Endothelial cell of umbilical vein (primary cell): ENCODE results near the gene ARL4C.

Experiments used
- TF ChIP-seq, protein P1 (sequence below), 2 donors: IDR thresholded peaks; 1 replicate in 1 of 2; 2 replicates in 1 of 2; pipeline ENCODE4 v1.5.1; 2011; ENCODE audit warnings: low read length in 2 of 2, mild to moderate bottlenecking in 2 of 2, moderate library complexity in 2 of 2, control low read depth in 1 of 2, inconsistent platforms in 1 of 2, low read depth in 1 of 2; ENCODE audit not compliant: insufficient read depth in 1 of 2; ENCODE audit errors: extremely low read depth in 1 of 2
- TF ChIP-seq, protein P2 (sequence below): IDR thresholded peaks from 2 replicates; pipeline ENCODE4 v1.6.1; 2011; ENCODE audit not compliant: insufficient read depth, insufficient read length

DNA sequence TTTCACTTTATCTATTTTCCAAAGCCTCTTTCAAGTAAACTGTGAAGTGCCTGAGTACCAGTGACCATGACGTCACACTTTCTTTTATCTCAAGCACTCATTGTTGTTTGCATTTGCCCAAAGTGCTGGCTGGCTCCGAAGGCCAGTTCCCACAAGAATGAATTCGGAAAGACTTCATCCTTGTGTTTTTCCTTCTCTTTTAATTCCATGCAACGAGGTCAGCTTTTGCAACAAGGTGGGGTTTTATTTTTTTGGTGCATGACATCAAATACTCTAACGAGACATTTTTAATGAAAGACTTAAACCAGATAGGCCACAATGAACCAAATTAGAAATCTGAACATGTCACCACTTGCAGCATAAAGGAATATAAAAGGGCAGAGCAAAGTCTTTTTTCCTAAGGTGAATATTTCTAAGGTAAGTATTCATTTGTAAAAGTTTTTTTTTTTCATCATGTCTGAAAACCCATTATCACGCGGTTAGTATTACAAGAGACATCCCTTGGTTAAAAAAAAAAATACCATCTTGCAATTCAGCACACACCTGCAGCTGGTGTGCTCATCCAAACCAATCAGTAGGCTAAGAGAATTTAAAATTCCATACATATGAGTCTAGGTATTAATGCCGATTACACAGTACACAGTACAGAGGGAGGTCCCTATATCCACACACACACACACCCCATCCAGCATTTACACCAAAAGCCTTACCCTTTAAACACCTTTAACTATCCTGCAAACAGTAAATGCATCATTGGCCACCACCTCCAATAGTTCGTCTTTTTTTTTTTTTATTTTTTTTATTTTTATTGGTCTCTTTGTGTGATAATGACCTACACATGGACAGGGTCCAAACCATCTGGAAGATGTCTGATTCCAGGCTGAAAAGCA is 2.3 kb downstream of the ARL4C start:
- TF ChIP-seq, protein P1, sequence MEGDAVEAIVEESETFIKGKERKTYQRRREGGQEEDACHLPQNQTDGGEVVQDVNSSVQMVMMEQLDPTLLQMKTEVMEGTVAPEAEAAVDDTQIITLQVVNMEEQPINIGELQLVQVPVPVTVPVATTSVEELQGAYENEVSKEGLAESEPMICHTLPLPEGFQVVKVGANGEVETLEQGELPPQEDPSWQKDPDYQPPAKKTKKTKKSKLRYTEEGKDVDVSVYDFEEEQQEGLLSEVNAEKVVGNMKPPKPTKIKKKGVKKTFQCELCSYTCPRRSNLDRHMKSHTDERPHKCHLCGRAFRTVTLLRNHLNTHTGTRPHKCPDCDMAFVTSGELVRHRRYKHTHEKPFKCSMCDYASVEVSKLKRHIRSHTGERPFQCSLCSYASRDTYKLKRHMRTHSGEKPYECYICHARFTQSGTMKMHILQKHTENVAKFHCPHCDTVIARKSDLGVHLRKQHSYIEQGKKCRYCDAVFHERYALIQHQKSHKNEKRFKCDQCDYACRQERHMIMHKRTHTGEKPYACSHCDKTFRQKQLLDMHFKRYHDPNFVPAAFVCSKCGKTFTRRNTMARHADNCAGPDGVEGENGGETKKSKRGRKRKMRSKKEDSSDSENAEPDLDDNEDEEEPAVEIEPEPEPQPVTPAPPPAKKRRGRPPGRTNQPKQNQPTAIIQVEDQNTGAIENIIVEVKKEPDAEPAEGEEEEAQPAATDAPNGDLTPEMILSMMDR (IDR thresholded peaks at IDR 0.05; ENCODE audit: extremely low read depth in 1 of 2, insufficient read depth in 1 of 2, low read depth in 1 of 2, low read length in 2 of 2): no peak
- TF ChIP-seq, protein P2, sequence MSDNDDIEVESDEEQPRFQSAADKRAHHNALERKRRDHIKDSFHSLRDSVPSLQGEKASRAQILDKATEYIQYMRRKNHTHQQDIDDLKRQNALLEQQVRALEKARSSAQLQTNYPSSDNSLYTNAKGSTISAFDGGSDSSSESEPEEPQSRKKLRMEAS: no peak
